H9 (cell line): ENCODE measurements around the gene RNF17. TPM values are rescaled to one million over a fixed set of nuclear protein-coding genes. Genes with fewer than 3 reads are reported as not detected.

ENCODE experiments used
- DNase-seq: peaks from one replicate; pipeline ENCODE4 v3.0.0-alpha.2; 2017
- H2AFZ ChIP-seq: one replicate; pipeline ENCODE4 v1.6.1; 2013; ENCODE audit warnings: mild to moderate bottlenecking, low read length, control low read depth, moderate library complexity
- H2AK5ac ChIP-seq: 2 replicates; pipeline ENCODE4 v1.6.1; 2013; ENCODE audit warnings: low read length, control low read depth, mixed read lengths; ENCODE audit not compliant: insufficient read length
- H2BK120ac ChIP-seq: one replicate; pipeline ENCODE4 v1.6.1; 2013; ENCODE audit warnings: low read depth, mild to moderate bottlenecking, low read length, control low read depth, inconsistent platforms; ENCODE audit not compliant: poor library complexity, severe bottlenecking
- H2BK12ac ChIP-seq: 2 replicates; pipeline ENCODE4 v1.6.1; 2013; ENCODE audit warnings: low read length, control low read depth, mixed read lengths, low read depth; ENCODE audit not compliant: insufficient read length
- H2BK15ac ChIP-seq: 2 replicates; pipeline ENCODE4 v1.6.1; 2013; ENCODE audit warnings: low read depth, low read length, control low read depth
- H2BK20ac ChIP-seq: one replicate; pipeline ENCODE4 v1.6.1; 2013; ENCODE audit warnings: low read depth, mild to moderate bottlenecking, low read length, control low read depth, inconsistent platforms; ENCODE audit not compliant: poor library complexity, severe bottlenecking
- H2BK5ac ChIP-seq: 2 replicates; pipeline ENCODE4 v1.6.1; 2013; ENCODE audit warnings: low read length, control low read depth, mixed read lengths; ENCODE audit not compliant: insufficient read length
- H3K14ac ChIP-seq: 2 replicates; pipeline ENCODE4 v1.6.1; 2013; ENCODE audit warnings: low read length, control low read depth; ENCODE audit not compliant: insufficient read depth
- H3K18ac ChIP-seq: 2 replicates; pipeline ENCODE4 v1.6.1; 2013; ENCODE audit warnings: low read depth, mild to moderate bottlenecking, mixed read lengths, low read length, control low read depth; ENCODE audit not compliant: insufficient read length
- H3K23ac ChIP-seq: 2 replicates; pipeline ENCODE4 v1.6.1; 2013; ENCODE audit warnings: low read length, control low read depth, mixed read lengths, low read depth; ENCODE audit not compliant: insufficient read length
- H3K23me2 ChIP-seq: 2 replicates; pipeline ENCODE4 v1.6.1; 2013; ENCODE audit warnings: low read depth, mild to moderate bottlenecking, mixed read lengths, low read length, control low read depth; ENCODE audit not compliant: insufficient read length, poor library complexity, severe bottlenecking
- H3K27ac ChIP-seq: 2 replicates; pipeline ENCODE4 v1.5.1; 2013; ENCODE audit warnings: low read length, control low read depth, mixed read lengths, low read depth; ENCODE audit not compliant: insufficient read length
- H3K27me3 ChIP-seq: 2 replicates; pipeline ENCODE4 v1.6.1; 2013; ENCODE audit warnings: low read length, control low read depth, inconsistent platforms; ENCODE audit not compliant: insufficient read depth
- H3K4ac ChIP-seq: 2 replicates; pipeline ENCODE4 v1.6.1; 2013; ENCODE audit warnings: low read depth, mild to moderate bottlenecking, control low read depth, inconsistent platforms, low read length, moderate library complexity
- H3K4me1 ChIP-seq: 2 replicates; pipeline ENCODE4 v1.6.1; 2013; ENCODE audit warnings: low read length, control low read depth, inconsistent platforms; ENCODE audit not compliant: insufficient read depth
- H3K4me2 ChIP-seq: 2 replicates; pipeline ENCODE4 v1.6.1; 2013; ENCODE audit warnings: low read length, control low read depth, mixed read lengths; ENCODE audit not compliant: insufficient read length, insufficient read depth
- H3K56ac ChIP-seq: 2 replicates; pipeline ENCODE4 v1.6.1; 2013; ENCODE audit warnings: low read depth, mild to moderate bottlenecking, mixed read lengths, low read length, control low read depth; ENCODE audit not compliant: insufficient read length
- H3K79me1 ChIP-seq: 2 replicates; pipeline ENCODE4 v1.6.1; 2013; ENCODE audit warnings: low read depth, mild to moderate bottlenecking, moderate library complexity, low read length, control low read depth, inconsistent platforms; ENCODE audit not compliant: insufficient read depth, poor library complexity, severe bottlenecking
- H3K79me2 ChIP-seq: 2 replicates; pipeline ENCODE4 v1.6.1; 2013; ENCODE audit warnings: low read length, control low read depth, inconsistent platforms; ENCODE audit not compliant: insufficient read depth
- H3K9ac ChIP-seq: 2 replicates; pipeline ENCODE4 v1.6.1; 2013; ENCODE audit warnings: low read length, control low read depth, mixed read lengths; ENCODE audit not compliant: insufficient read length; ENCODE audit errors: extremely low read depth
- H3K9me3 ChIP-seq: one replicate; pipeline ENCODE4 v1.6.1; 2013; ENCODE audit warnings: low read depth, low read length, inconsistent platforms; ENCODE audit not compliant: control insufficient read depth
- H3T11ph ChIP-seq: one replicate; pipeline ENCODE4 v1.6.1; 2013; ENCODE audit warnings: mild to moderate bottlenecking, low read length, control low read depth, inconsistent platforms
- H4K20me1 ChIP-seq: one replicate; pipeline ENCODE4 v1.6.1; 2013; ENCODE audit not compliant: control insufficient read depth, insufficient read length, insufficient read depth
- H4K5ac ChIP-seq: 2 replicates; pipeline ENCODE4 v1.6.1; 2013; ENCODE audit warnings: low read depth, mild to moderate bottlenecking, mixed read lengths, low read length, control low read depth; ENCODE audit not compliant: insufficient read length
- H4K8ac ChIP-seq: replicated peaks from 2 replicates; pipeline ENCODE4 v1.6.1; 2013; ENCODE audit warnings: low read length, control low read depth, mixed read lengths, low read depth; ENCODE audit not compliant: insufficient read length
- H4K91ac ChIP-seq: 2 replicates; pipeline ENCODE4 v1.6.1; 2013; ENCODE audit warnings: low read depth, mild to moderate bottlenecking, moderate library complexity, mixed read lengths, low read length, control low read depth; ENCODE audit not compliant: insufficient read length
- H3K27ac Mint-ChIP-seq, 3 experiments: 2 replicates in 2 of 3; 3 replicates in 1 of 3; pipeline ENCODE4 v1.8.0; 2020 to 2021; ENCODE audit warnings: mixed read lengths in 3 of 3, mild to moderate bottlenecking in 1 of 3, moderate library complexity in 1 of 3
- H3K27me3 Mint-ChIP-seq: 2 replicates; pipeline ENCODE4 v1.8.0; 2021; ENCODE audit warnings: low read depth, mild to moderate bottlenecking, moderate library complexity, mixed read lengths
- H3K36me3 Mint-ChIP-seq, 3 experiments: 2 replicates in 2 of 3; 3 replicates in 1 of 3; pipeline ENCODE4 v1.8.0; 2020 to 2021; ENCODE audit warnings: low read depth in 3 of 3, mixed read lengths in 3 of 3; ENCODE audit not compliant: insufficient read depth in 1 of 3
- H3K4me1 Mint-ChIP-seq, 2 experiments: 2 replicates each; pipeline ENCODE4 v1.8.0; 2020; ENCODE audit warnings: mixed read lengths in 2 of 2
- H3K4me3 Mint-ChIP-seq, 2 experiments: 2 replicates in 1 of 2; 3 replicates in 1 of 2; pipeline ENCODE4 v1.8.0; 2020 to 2021; ENCODE audit warnings: mild to moderate bottlenecking in 2 of 2, mixed read lengths in 2 of 2, moderate library complexity in 1 of 2
- H3K9me3 Mint-ChIP-seq, 2 experiments: 2 replicates in 1 of 2; 3 replicates in 1 of 2; pipeline ENCODE4 v1.8.0; 2020; ENCODE audit warnings: mild to moderate bottlenecking in 2 of 2, mixed read lengths in 2 of 2, moderate library complexity in 1 of 2
- CTCF ChIP-seq: fragments of 200-600 bp; sonication (generic); conservative IDR thresholded peaks from 3 replicates; pipeline ENCODE4 v1.8.0; 2021; ENCODE audit warnings: antibody characterized with exemption, mild to moderate bottlenecking
- WGBS: extraction: QIAGEN DNeasy Blood & Tissue Kit; methylation state at CpG from one replicate; pipeline ENCODE4 v1.1.7; 2013; ENCODE audit warnings: missing lambda C conversion rate, low lambda C conversion rate, mixed read lengths; ENCODE audit not compliant: insufficient read length; ENCODE audit errors: extremely low coverage; 5-methylcytosine and 5-hydroxymethylcytosine counted together
- total RNA-seq: library from RNA; stranded (reverse); gene quantifications from 2 replicates; pipeline ENCODE4 v1.2.1, GENCODE V29; 2021

RNF17 gene
- total RNA-seq, 1 experiment from 2014 or later = not detected

DNA sequence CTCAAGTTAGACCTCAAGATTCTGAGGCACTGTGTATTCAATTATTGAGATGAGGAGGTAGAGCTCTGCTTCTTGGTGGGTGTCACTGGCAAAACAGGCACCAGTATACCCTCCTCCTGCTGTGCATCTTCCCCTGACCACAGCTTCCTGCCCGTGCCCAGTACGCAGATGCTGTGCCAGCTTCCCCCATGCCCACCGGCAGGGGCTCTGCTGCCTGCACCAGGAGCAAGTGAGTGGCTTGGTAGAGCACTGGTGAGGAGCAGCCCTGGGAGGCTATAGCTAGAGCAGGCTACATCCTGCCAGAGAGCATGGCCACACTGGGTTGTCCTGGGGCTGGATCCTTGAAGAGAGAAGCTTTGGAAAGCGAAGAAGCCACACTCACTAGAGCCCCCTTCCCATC is 21.0 kb upstream of the RNF17 start:
- H2BK12ac ChIP-seq = no peak overlapping the region
- H4K8ac ChIP-seq = no peak overlapping the region
- no peak overlapping the region for H3K4me2 ChIP-seq
- H4K20me1 ChIP-seq = no peaks in the 10 kb centered on the region
- no peak overlapping the region for H2AK5ac ChIP-seq
- H3K14ac ChIP-seq = no peak overlapping the region
- no peak overlapping the region for H2AFZ ChIP-seq
- H3K27ac ChIP-seq = no peak overlapping the region
- DNase-seq = no peak
- Mint-ChIP-seq H3K27ac (no peak overlapping the region), H3K4me3 (no peak overlapping the region), H3K9me3 (no peaks in the 10 kb centered on the region; a peak in 2 of 5 replicates), H3K27me3 (peaks cover 58% of the 10 kb centered on the region), H3K4me1 (peaks cover 17 to 21% of the 10 kb centered on the region in 2 experiments), H3K36me3 (no peaks in the 10 kb centered on the region; a peak in 2 of 7 replicates)
- peaks cover 35% of the 10 kb centered on the region; the same call in 1 of the 2 replicates for H3K27me3 ChIP-seq
- H3K79me1 ChIP-seq = no peaks in the 10 kb centered on the region
- TF ChIP-seq CTCF = no peak
- H4K91ac ChIP-seq = no peak overlapping the region
- no peak overlapping the region for H3K56ac ChIP-seq
- no peak overlapping the region for H4K5ac ChIP-seq
- H3K18ac ChIP-seq = no peak overlapping the region
- no CpG with 5 or more reads among the region's 4 CpGs for WGBS
- no peak overlapping the region for H2BK15ac ChIP-seq
- peaks cover 21% of the 10 kb centered on the region for H3K23me2 ChIP-seq
- no peak overlapping the region for H3T11ph ChIP-seq
- no peaks in the 10 kb centered on the region for H3K9me3 ChIP-seq
- no peak overlapping the region for H2BK5ac ChIP-seq
- no peak overlapping the region for H3K4ac ChIP-seq
- H2BK20ac ChIP-seq = no peak overlapping the region
- no peak overlapping the region for H3K23ac ChIP-seq
- no peak overlapping the region for H2BK120ac ChIP-seq
- no peaks in the 10 kb centered on the region for H3K4me1 ChIP-seq
- H3K9ac ChIP-seq = no peak overlapping the region
- H3K79me2 ChIP-seq = no peaks in the 10 kb centered on the region
